Astrocyte of the cerebellum (primary cell): ENCODE measurements around the gene OR52E8.

Experiments used
- DNase-seq: peaks from one replicate; pipeline ENCODE4 v3.0.0-alpha.2; 2011; ENCODE audit warnings: low read depth
- H3K4me3 ChIP-seq: 2 replicates; pipeline ENCODE4 v1.5.1; 2011; ENCODE audit warnings: mild to moderate bottlenecking, low read depth, low read length, moderate library complexity
- in situ Hi-C: cut with HindIII; loops from 2 replicates; pipeline ENCODE4 v1.10.0; 2017; ENCODE audit warnings: low sequenced_read_pairs
- TF ChIP-seq, protein P1 (sequence below): IDR thresholded peaks from 2 replicates; pipeline ENCODE4 v1.5.1; 2012; ENCODE audit warnings: low read length, low read depth, moderate library complexity, mild to moderate bottlenecking; ENCODE audit errors: missing control alignments

The OR52E8 gene

GRCh38 chr11:5837695-5838094 is 19.8 kb downstream of the OR52E8 start:
- TF ChIP-seq, protein P1, sequence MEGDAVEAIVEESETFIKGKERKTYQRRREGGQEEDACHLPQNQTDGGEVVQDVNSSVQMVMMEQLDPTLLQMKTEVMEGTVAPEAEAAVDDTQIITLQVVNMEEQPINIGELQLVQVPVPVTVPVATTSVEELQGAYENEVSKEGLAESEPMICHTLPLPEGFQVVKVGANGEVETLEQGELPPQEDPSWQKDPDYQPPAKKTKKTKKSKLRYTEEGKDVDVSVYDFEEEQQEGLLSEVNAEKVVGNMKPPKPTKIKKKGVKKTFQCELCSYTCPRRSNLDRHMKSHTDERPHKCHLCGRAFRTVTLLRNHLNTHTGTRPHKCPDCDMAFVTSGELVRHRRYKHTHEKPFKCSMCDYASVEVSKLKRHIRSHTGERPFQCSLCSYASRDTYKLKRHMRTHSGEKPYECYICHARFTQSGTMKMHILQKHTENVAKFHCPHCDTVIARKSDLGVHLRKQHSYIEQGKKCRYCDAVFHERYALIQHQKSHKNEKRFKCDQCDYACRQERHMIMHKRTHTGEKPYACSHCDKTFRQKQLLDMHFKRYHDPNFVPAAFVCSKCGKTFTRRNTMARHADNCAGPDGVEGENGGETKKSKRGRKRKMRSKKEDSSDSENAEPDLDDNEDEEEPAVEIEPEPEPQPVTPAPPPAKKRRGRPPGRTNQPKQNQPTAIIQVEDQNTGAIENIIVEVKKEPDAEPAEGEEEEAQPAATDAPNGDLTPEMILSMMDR: no peak
- no peak overlapping the region for H3K4me3 ChIP-seq
- in situ Hi-C loops: no loop called here
- DNase-seq: no peak

DNA sequence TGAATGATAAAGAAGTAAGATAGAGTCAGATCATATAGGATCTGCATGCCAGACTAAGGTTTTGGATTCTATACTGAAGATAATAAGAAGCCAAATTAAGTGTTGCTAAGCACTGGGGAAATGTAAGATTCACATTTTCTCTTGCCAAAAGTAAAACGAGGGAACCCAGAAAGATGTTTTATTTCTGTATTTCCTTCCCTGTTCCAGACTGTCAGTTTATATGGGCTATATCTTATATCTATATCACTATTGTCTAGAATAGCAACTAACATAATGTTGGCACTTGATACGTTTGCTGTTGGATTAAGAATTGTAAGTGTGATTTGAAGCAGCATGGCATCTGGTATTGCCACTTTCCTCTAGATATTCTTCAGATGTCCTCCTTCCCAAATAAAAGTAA is 24.0 kb downstream of the OR52E8 start:
- no peak overlapping the region for H3K4me3 ChIP-seq
- in situ Hi-C loops: no loop called here
- no peak for DNase-seq
- TF ChIP-seq, protein P1: no peak

DNA sequence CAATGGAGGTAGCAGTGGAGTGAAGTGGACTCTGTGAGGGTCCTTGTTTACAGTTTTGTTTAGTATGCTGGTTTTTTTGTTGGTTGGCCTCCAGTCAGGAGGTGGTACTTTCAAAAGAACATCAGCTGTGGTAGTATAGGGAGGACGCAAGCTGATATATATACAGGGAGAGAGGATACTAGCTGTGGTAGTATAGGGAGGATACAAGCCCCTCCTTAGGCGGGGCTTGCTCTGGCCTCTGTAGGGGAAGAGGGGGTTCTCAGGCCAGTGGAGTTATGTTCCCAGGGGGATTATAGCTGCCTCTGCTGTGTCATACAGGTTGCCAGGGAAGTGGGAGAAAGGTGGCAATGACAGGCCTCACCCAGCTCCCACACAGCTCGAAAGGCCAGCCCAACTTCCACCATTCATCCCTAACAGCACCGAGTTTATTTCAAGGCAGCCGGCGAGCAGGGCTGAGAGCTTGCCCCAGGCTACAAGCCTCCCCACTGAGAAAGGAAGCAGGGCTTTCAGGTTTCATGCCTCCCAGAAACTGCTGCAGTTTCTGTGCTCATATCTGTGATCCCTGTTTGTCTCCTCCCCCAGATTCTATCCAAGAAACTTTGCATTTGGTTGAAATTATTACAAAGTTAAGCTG is 26.2 kb downstream of the OR52E8 start:
- H3K4me3 ChIP-seq: no peak overlapping the region
- in situ Hi-C loops: no loop called here
- TF ChIP-seq, protein P1: no peak
- no peak for DNase-seq

- no peak overlapping the region for H3K4me3 ChIP-seq
- in situ Hi-C loops: no loop called here
- TF ChIP-seq, protein P1: no peak
- no peak for DNase-seq
These were observed 39.1 kb downstream of the OR52E8 start for GRCh38 chr11:5818245-5818886.

DNA sequence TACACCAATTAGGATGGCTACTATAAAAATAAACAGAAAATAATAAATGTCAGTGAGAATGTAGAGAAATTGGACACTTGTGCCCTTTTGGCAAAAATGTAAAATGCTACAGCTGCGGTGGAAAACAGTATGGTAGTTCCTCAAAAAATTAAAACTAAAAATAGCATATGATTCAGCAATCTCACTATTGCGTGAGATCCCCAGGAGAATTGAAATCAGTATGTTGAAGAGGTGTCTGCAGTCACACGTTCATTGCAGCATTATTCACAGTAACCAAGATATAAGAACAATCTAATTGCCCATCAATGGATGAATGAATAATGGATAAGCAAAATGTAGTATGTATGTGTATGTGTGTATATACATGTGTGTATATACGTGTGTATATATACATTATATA is 42.0 kb downstream of the OR52E8 start:
- DNase-seq: no peak
- in situ Hi-C loops: no loop called here
- H3K4me3 ChIP-seq: no peak overlapping the region
- TF ChIP-seq, protein P1: no peak

- in situ Hi-C loops: no loop called here
- DNase-seq: no peak
- TF ChIP-seq, protein P1: no peak
These were observed 47.3 kb downstream of the OR52E8 start for GRCh38 chr11:5809905-5810795.

More at GRCh38 chr11:5809905-5810795, 47.3 kb downstream of the OR52E8 start:
- H3K4me3 ChIP-seq: no peak overlapping the region
